Gastrocnemius medialis (tissue), 4 donors: ENCODE measurements around the gene TTC9.

Source experiments
- CTCF ChIP-seq, 5 experiments: fragments of 450-650 bp in 3 of 5; fragments of 200-600 bp in 2 of 5; sonication (generic) in 2 of 5; IDR thresholded peaks in 4 of 5; conservative IDR thresholded peaks in 1 of 5; 1 replicate in 4 of 5; 2 replicates in 1 of 5; pipeline ENCODE4 v1.5.1; 2016 to 2019; ENCODE audit warnings: antibody characterized with exemption in 5 of 5, mild to moderate bottlenecking in 3 of 5, moderate library complexity in 3 of 5
- POLR2A ChIP-seq, 2 donors: fragments of 450-650 bp; IDR thresholded peaks; one replicate each; pipeline ENCODE4 v1.6.1; 2017; ENCODE audit warnings: antibody characterized with exemption in 2 of 2, mild to moderate bottlenecking in 2 of 2, moderate library complexity in 2 of 2

DNA sequence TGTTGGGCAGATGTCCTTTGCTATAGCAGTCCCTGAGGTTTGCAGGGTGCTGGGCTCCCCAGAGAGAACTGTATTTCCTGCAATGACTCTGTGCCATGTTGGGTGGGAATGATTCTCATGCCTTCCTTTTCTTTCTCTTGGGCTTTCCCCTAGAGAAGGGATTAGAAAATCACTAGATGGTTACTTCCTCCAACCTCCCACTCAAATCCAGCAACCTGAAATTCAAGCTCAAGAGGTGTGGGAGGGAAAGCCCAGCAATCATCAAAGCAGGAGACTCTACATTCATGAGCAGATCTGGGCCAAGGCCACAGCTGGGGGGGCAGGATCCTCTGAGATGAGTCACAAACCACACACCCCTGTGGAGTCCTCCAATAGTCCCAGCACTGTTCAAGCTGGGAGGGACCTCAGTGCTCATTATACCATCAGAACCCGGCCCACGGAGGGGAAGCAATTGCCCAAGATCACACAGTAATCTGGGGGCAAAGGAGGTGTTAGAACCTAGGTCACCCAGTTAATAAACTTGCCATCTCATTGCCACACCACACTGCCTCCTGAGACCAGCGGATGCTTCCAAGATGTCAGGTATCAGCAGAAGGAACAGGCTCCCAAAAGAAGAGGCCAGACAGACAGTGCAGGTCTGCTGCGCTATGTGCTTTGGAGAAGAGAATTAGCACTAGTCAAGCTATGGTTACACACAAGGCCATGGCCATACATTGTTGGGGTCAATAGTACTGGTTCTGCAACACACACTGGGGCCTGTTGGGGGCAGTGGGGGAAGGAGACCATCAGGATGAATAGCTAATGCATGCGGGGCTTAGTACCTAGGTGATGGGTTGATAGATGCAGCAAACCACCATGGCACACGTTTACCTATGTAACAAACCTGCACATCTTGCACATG is 65.7 kb downstream of the TTC9 start:
- TF ChIP-seq CTCF (IDR thresholded peaks at IDR 0.05 in 4 of 5, conservative IDR thresholded peaks at IDR 0.05 in 1 of 5) (no peak), POLR2A (IDR thresholded peaks at IDR 0.05) (no peak)
